Activated CD8-positive, alpha-beta memory T cell treated with anti-CD3 and anti-CD28 coated beads, Interleukin-2, amount 50 U/mL, for 48 hours (primary cell): ENCODE results near the gene IGF1.
"Not testable (repeated sequence)": the region's sequence is repeated elsewhere in the genome, so short reads cannot be mapped to it uniquely, and the experiment has no call there.

ENCODE experiments used
- DNase-seq: peaks from one replicate; pipeline ENCODE4 v3.0.0-alpha.2; 2020

IGF1 gene

DNA sequence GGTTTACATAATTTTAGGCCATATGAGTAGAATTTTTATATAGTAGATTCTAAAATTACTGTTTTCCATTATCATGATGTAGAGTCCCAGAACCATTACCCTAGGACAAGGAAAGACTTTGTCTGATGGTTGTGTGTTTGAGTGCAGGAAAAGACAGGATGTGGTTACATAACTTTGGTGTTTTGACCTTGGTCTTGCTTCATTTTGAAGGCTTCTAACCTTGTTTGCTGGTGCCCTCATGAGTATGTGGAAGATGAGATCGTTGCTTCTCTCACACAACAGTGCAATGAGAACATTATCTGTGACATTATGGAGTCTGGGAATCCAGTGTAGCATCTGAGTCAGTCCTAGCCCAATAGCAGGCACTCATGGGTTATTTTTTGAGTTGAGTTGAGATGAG, 106.2 kb downstream of the IGF1 start:
- DNase-seq: no peak

DNA sequence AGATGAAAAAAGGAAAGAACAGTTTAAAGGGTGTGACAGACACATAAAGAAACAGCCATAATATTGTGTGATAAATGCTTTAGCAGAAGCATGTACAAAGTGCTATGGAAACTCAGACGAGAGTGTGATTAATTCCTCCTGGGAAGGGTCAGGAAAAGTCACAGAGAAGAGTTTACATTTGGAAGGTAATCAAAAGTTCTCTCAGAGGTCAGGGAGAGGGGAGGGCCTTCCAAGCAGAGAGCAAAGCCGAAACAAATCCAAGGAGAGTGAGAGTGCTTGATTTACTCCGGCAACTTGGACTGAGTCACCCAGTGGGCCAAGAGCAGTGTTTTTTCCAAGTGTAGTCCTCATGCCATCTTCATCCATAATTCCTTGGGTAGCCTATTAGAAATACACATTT, 108.3 kb downstream of the IGF1 start:
- DNase-seq: no peak

GRCh38 chr12:102371165-102371564, 109.2 kb downstream of the IGF1 start:
- DNase-seq: no peak

GRCh38 chr12:102369876-102370275, 110.5 kb downstream of the IGF1 start:
- DNase-seq: no peak

DNA sequence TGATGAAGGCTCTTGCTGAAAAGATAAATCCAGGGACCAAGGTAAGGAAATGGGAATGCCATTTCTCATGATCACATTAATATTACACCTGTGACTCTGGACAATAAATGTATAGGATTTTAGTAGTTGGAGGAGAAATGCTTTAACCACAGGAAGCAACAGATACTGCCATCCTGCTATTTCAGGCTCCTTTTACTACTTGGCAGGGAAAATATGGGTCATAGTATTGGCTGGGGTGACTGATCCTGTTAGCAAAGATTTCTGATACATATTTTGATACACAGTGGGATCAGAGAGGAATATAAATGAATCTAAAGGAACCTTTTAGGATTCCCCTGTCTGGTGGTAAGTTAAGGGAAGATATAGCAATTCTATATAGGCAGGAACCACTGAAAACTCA, 115.0 kb downstream of the IGF1 start:
- DNase-seq: no peak

DNA sequence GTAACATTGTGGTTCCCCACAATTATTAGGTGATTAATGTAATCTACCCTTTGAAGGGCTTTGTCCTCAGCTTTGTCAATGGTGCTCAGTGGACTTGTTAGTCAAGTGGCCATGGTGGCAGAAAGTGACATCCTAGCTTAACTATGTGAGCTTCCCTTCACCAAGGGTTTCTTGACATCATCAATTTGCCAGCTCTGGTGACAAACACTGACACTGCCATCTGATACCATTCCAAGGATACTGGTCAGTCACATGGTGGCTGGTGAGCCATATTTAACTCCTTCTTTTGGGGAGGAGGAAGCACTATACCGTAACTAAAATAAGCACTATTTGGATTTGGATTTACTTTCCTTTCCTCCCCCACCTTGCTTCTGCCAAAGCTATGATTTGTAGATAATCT, 115.7 kb downstream of the IGF1 start:
- DNase-seq: no peak

DNA sequence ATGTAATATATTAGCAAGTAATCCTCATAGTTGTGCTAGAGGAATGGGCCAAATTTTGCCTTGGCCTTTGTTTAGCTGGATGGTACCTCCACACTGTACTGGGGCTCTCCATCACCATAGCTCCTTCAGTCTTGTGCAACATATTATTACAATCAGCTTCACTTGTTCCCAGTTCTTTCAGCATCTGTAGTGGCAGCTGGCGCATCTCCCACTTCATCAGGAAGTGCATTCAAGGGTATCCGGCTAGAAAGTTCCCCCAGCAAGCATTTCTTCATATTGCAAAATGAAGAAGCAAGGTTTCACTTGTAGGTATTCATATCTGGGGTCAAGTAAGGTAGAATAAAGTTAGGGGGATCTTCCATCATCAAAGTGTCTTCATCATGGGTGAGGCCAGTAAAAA, 123.7 kb downstream of the IGF1 start:
- no peak for DNase-seq

DNA sequence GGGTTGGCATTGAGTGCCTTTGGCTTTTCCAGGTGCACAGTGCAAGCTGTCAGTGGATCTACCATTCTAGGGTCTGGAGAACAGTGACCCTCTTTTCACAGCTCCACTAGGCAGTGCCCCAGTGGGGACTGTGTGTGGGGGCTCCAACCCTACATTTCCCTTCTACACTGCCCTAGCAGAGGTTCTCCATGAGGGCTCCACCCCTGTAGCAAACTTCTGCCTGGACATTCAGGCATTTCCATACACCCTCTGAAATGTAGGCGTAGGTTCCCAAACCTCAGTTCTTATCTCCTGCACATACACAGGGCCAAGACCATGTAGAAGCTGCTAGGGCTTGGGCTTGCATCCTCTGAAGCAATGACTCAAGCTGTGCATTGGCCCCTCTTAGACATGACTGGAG, 126.1 kb downstream of the IGF1 start:
- not testable (repeated sequence) for DNase-seq

- no peak for DNase-seq
Observed at GRCh38 chr12:102351322-102351721, 129.0 kb downstream of the IGF1 start.

GRCh38 chr12:102350070-102350469, 130.3 kb downstream of the IGF1 start:
- no peak for DNase-seq

DNA sequence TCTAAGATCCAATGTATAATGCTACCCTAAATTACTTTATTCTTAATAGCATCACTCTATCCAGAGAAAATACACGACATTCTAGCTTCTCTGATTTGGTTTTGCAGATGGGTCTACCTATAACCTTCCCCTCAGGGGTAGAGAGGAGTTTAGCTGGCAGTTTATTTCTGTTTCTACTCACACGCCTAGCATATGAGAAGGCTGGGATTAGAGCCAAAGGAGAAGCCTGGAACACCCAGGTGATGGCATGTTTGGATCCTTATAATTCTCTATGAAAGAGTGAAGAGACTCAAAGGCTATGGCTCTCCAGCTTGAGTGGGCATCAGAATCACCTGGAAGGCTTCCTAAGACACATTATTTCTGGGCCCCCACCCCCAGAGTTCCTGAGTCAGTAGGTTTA, 131.3 kb downstream of the IGF1 start:
- DNase-seq: no peak

DNA sequence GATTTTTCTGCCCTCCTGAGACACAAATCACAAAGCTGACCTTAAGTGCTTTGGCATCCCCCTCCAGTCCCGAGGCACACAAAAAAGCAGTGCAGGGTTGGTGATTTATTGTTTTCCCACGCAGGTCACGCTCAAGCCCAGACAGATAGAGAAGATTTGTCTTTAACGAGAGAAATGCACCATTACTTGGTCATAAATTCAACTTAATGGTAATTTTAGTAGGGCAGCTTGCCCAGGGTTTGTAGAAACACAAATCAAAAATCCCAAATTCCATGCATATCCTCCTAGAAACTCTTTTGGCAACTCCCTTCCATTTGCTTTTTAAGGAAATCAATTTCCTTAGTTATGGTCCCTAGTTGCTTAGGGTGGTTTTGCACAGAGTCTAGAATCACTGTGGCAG, 132.6 kb downstream of the IGF1 start:
- no peak for DNase-seq
